Naive thymus-derived CD4-positive, alpha-beta T cell (primary cell): Measurements from ENCODE around the gene SLC7A10. TPM values are rescaled to one million over a fixed set of nuclear protein-coding genes. Genes with fewer than 3 reads are reported as not detected.
A peak's percentile ranks its signal among the peaks of the same experiment; 100 is the strongest.

Experiments
- ATAC-seq: fragments of 150-1000 bp; cut with Tn5 transposase; 2 replicates; pipeline ENCODE4 v1.10.0; 2021; ENCODE audit warnings: mild to moderate bottlenecking, moderate library complexity
- CTCF ChIA-PET: fragments of 350-600 bp; sonication (Branson Sonifier 250); formaldehyde crosslinking; loops from one replicate; lab custom pipeline; 2021; ENCODE audit warnings: antibody characterized with exemption; lab: Charles Lee
- POLR2A ChIA-PET: fragments of 350-600 bp; sonication (Branson Sonifier 250); formaldehyde crosslinking; loops from one replicate; lab custom pipeline; 2021; ENCODE audit warnings: antibody characterized with exemption, inconsistent platforms; lab: Charles Lee
- DNase-seq, 9 donors: peaks; one replicate each; pipeline versions ENCODE4 v3.0.0 to v3.0.0-alpha.2; 2020 to 2022; ENCODE audit warnings: mixed read lengths in 1 of 9
- H3K27ac ChIP-seq: one replicate; pipeline ENCODE4 v1.7.0; 2013; ENCODE audit warnings: mild to moderate bottlenecking, low read depth, low read length, moderate library complexity
- H3K27me3 ChIP-seq, 2 donors: one replicate each; pipeline ENCODE4 v1.7.0; 2013; ENCODE audit warnings: low read length in 2 of 2, mild to moderate bottlenecking in 2 of 2, moderate library complexity in 2 of 2; ENCODE audit not compliant: control insufficient read depth in 2 of 2, insufficient read depth in 2 of 2
- H3K36me3 ChIP-seq, 3 experiments: 1 replicate in 2 of 3; 2 replicates in 1 of 3; pipeline ENCODE4 v1.7.0; 2013; ENCODE audit warnings: low read length in 3 of 3, mild to moderate bottlenecking in 3 of 3, moderate library complexity in 1 of 3; ENCODE audit not compliant: insufficient read depth in 3 of 3, control insufficient read depth in 2 of 3
- H3K4me1 ChIP-seq, 2 donors: one replicate each; pipeline ENCODE4 v1.7.0; 2013; ENCODE audit warnings: low read length in 2 of 2, mild to moderate bottlenecking in 2 of 2, moderate library complexity in 1 of 2; ENCODE audit not compliant: control insufficient read depth in 2 of 2, insufficient read depth in 2 of 2
- H3K4me3 ChIP-seq: 2 replicates; pipeline ENCODE4 v1.7.0; 2013; ENCODE audit warnings: mild to moderate bottlenecking, low read length
- H3K9me3 ChIP-seq, 3 experiments: 1 replicate in 2 of 3; 2 replicates in 1 of 3; pipeline ENCODE4 v1.7.0; 2013; ENCODE audit warnings: low read length in 3 of 3; ENCODE audit not compliant: control insufficient read depth in 2 of 3
- H3K27ac Mint-ChIP-seq, 9 donors: one replicate each; pipeline ENCODE4 v1.8.0; 2020 to 2022; ENCODE audit warnings: mixed read lengths in 9 of 9, mild to moderate bottlenecking in 8 of 9, moderate library complexity in 5 of 9, inconsistent platforms in 2 of 9
- H3K27me3 Mint-ChIP-seq, 5 donors: one replicate each; pipeline ENCODE4 v1.8.0; 2021 to 2022; ENCODE audit warnings: mixed read lengths in 5 of 5, mild to moderate bottlenecking in 1 of 5
- H3K36me3 Mint-ChIP-seq, 5 donors: one replicate each; pipeline ENCODE4 v1.8.0; 2020 to 2022; ENCODE audit warnings: mixed read lengths in 5 of 5, mild to moderate bottlenecking in 3 of 5, inconsistent platforms in 1 of 5
- H3K4me1 Mint-ChIP-seq, 7 donors: one replicate each; pipeline ENCODE4 v1.8.0; 2020 to 2022; ENCODE audit warnings: mixed read lengths in 7 of 7, mild to moderate bottlenecking in 3 of 7, inconsistent platforms in 1 of 7
- H3K4me3 Mint-ChIP-seq, 10 donors: one replicate each; pipeline ENCODE4 v1.8.0; 2020 to 2022; ENCODE audit warnings: mild to moderate bottlenecking in 10 of 10, mixed read lengths in 10 of 10, moderate library complexity in 6 of 10, inconsistent platforms in 2 of 10
- H3K9me3 Mint-ChIP-seq, 11 donors: one replicate each; pipeline ENCODE4 v1.8.0; 2020 to 2022; ENCODE audit warnings: mixed read lengths in 11 of 11, mild to moderate bottlenecking in 4 of 11, inconsistent platforms in 1 of 11, moderate library complexity in 1 of 11
- intact Hi-C, 2 donors: fragments of 100-400 bp; cut with micrococcal nuclease; formaldehyde crosslinking; loops; one replicate each; pipeline ENCODE4 v1.15.1; 2023
- polyA plus RNA-seq, 2 donors: library from polyadenylated mRNA; unstranded; fragments of 300-500 nt; fragmentation: Illumina TruSeq; gene quantifications; one replicate each; pipeline ENCODE4 v1.2.3, GENCODE V29; 2021
- total RNA-seq, 6 experiments: library from RNA in 5 of 6; stranded (reverse) in 5 of 6; gene quantifications; 1 replicate in 5 of 6; 2 replicates in 1 of 6; pipeline ENCODE4 v1.2.3 and lab custom pipeline; 2021 to 2026

Gene SLC7A10
- total and polyA plus RNA-seq, 7 experiments from 2014 or later, result not detected

- H3K27me3 Mint-ChIP-seq, result peaks cover 0 to 7% (median 2%) of the 10 kb centered on the region in 5 donors
- POLR2A ChIA-PET, result interaction anchor here (0.5 kb wide), 1 partner anchor 69 kb away, joined by 3 read pairs; no protein-coding TSS in a partner anchor
These were observed 28.7 kb upstream of the SLC7A10 start for GRCh38 chr19:33254245-33254824.

GRCh38 chr19:33252971-33253370 lies 27.3 kb upstream of the SLC7A10 start:
- intact Hi-C loops, result no loop called here
- POLR2A ChIA-PET, result no interaction called here

More at GRCh38 chr19:33254245-33254824, 28.7 kb upstream of the SLC7A10 start:
- no peaks in the 10 kb centered on the region for H3K4me1 Mint-ChIP-seq
- no peaks in the 10 kb centered on the region for H3K36me3 ChIP-seq
- H3K4me3 Mint-ChIP-seq, result no peak overlapping the region
- H3K9me3 ChIP-seq, result no peaks in the 10 kb centered on the region
- CTCF ChIA-PET, result no interaction called here
- H3K27ac Mint-ChIP-seq, result no peak overlapping the region
- H3K4me1 ChIP-seq, result no peaks in the 10 kb centered on the region
- peaks cover 0 to 12% (median 6%) of the 10 kb centered on the region in 11 donors for H3K9me3 Mint-ChIP-seq
- no peak overlapping the region for H3K27ac ChIP-seq
- H3K36me3 Mint-ChIP-seq, result no peaks in the 10 kb centered on the region
- no peaks in the 10 kb centered on the region for H3K27me3 ChIP-seq
- ATAC-seq, result no peak
- intact Hi-C loops, result no loop called here
- DNase-seq, result no peak
- H3K4me3 ChIP-seq, result no peak overlapping the region

GRCh38 chr19:33252418-33252962 lies 26.8 kb upstream of the SLC7A10 start:
- Histone ChIP-seq H3K36me3 (no peaks in the 10 kb centered on the region), H3K9me3 (no peaks in the 10 kb centered on the region), H3K27me3 (no peaks in the 10 kb centered on the region), H3K4me1 (no peaks in the 10 kb centered on the region), H3K4me3 (no peak overlapping the region), H3K27ac (no peak overlapping the region)
- Mint-ChIP-seq H3K9me3 (no peaks in the 10 kb centered on the region), H3K27me3 (peaks cover 0 to 4% (median 0%) of the 10 kb centered on the region in 5 donors), H3K36me3 (no peaks in the 10 kb centered on the region), H3K4me1 (no peaks in the 10 kb centered on the region), H3K4me3 (no peak overlapping the region), H3K27ac (no peak overlapping the region)
- no peak for DNase-seq
- ChIA-PET POLR2A (no interaction called here), CTCF (interaction anchor here (0.7 kb wide), 1 partner anchor 124 kb away, joined by 3 read pairs; no protein-coding TSS in a partner anchor)
- intact Hi-C loops, result no loop called here
- no peak for ATAC-seq

More at GRCh38 chr19:33252971-33253370, 27.3 kb upstream of the SLC7A10 start:
- Histone ChIP-seq H3K27ac (no peak overlapping the region), H3K36me3 (no peaks in the 10 kb centered on the region), H3K4me1 (no peaks in the 10 kb centered on the region), H3K27me3 (no peaks in the 10 kb centered on the region), H3K9me3 (no peaks in the 10 kb centered on the region), H3K4me3 (no peak overlapping the region)
- no peaks in the 10 kb centered on the region for H3K36me3 Mint-ChIP-seq
- CTCF ChIA-PET, result no interaction called here
- ATAC-seq, result peak; percentile 14
- peaks cover 0 to 4% (median 0%) of the 10 kb centered on the region in 5 donors for H3K27me3 Mint-ChIP-seq
- H3K4me3 Mint-ChIP-seq, result no peak overlapping the region
- peaks cover 0 to 3% (median 2%) of the 10 kb centered on the region in 11 donors for H3K9me3 Mint-ChIP-seq
- no peak overlapping the region for H3K27ac Mint-ChIP-seq
- H3K4me1 Mint-ChIP-seq, result no peaks in the 10 kb centered on the region
- no peak for DNase-seq

- Histone ChIP-seq H3K36me3 (no peaks in the 10 kb centered on the region), H3K4me1 (no peaks in the 10 kb centered on the region), H3K27ac (no peak overlapping the region), H3K9me3 (no peaks in the 10 kb centered on the region), H3K27me3 (no peaks in the 10 kb centered on the region), H3K4me3 (no peak overlapping the region)
- ATAC-seq (no peak), DNase-seq (no peak)
- no peak overlapping the region for H3K27ac Mint-ChIP-seq
- H3K4me1 Mint-ChIP-seq, result peaks cover 0 to 2% (median 0%) of the 10 kb centered on the region in 7 donors
- ChIA-PET CTCF (no interaction called here), POLR2A (no interaction called here)
- H3K9me3 Mint-ChIP-seq, result peaks cover 0 to 3% (median 0%) of the 10 kb centered on the region in 11 donors
- no peaks in the 10 kb centered on the region for H3K36me3 Mint-ChIP-seq
- intact Hi-C loops, result no loop called here
- no peak overlapping the region for H3K4me3 Mint-ChIP-seq
- H3K27me3 Mint-ChIP-seq, result peaks cover 0 to 4% (median 0%) of the 10 kb centered on the region in 5 donors
These were observed 26.0 kb upstream of the SLC7A10 start for GRCh38 chr19:33251526-33252090.

- no peak overlapping the region for H3K4me3 ChIP-seq
- DNase-seq (no peak), ATAC-seq (no peak)
- intact Hi-C loops, result no loop called here
- ChIA-PET CTCF (no interaction called here), POLR2A (no interaction called here)
- no peaks in the 10 kb centered on the region for H3K27me3 ChIP-seq
- H3K4me1 Mint-ChIP-seq, result peaks cover 0 to 2% (median 0%) of the 10 kb centered on the region in 7 donors
- peaks cover 0 to 7% (median 0%) of the 10 kb centered on the region in 11 donors for H3K9me3 Mint-ChIP-seq
- H3K27ac ChIP-seq, result no peak overlapping the region
- H3K36me3 ChIP-seq, result no peaks in the 10 kb centered on the region
- H3K4me1 ChIP-seq, result no peaks in the 10 kb centered on the region
- peaks cover 0 to 4% (median 0%) of the 10 kb centered on the region in 5 donors for H3K27me3 Mint-ChIP-seq
- no peaks in the 10 kb centered on the region for H3K36me3 Mint-ChIP-seq
- H3K9me3 ChIP-seq, result peaks cover 0 to 2% (median 0%) of the 10 kb centered on the region in 3 experiments
- no peak overlapping the region for H3K27ac Mint-ChIP-seq
- H3K4me3 Mint-ChIP-seq, result no peak overlapping the region
These were observed 25.4 kb upstream of the SLC7A10 start for GRCh38 chr19:33251076-33251475.

GRCh38 chr19:33250500-33250899 lies 24.9 kb upstream of the SLC7A10 start:
- H3K4me1 Mint-ChIP-seq, result peaks cover 0 to 2% (median 0%) of the 10 kb centered on the region in 7 donors
- DNase-seq, result no peak
- H3K9me3 ChIP-seq, result peaks cover 0 to 7% (median 0%) of the 10 kb centered on the region in 3 experiments
- H3K9me3 Mint-ChIP-seq, result peaks cover 0 to 10% (median 0%) of the 10 kb centered on the region in 11 donors
- H3K4me1 ChIP-seq, result no peaks in the 10 kb centered on the region
- H3K27me3 Mint-ChIP-seq, result peaks cover 0 to 4% (median 0%) of the 10 kb centered on the region in 5 donors
- intact Hi-C loops, result no loop called here
- ChIA-PET POLR2A (no interaction called here), CTCF (no interaction called here)
- H3K27ac ChIP-seq, result no peak overlapping the region
- H3K4me3 ChIP-seq, result no peak overlapping the region
- no peak overlapping the region for H3K27ac Mint-ChIP-seq
- H3K36me3 ChIP-seq, result no peaks in the 10 kb centered on the region
- ATAC-seq, result no peak
- H3K27me3 ChIP-seq, result no peaks in the 10 kb centered on the region
- no peak overlapping the region for H3K4me3 Mint-ChIP-seq
- no peaks in the 10 kb centered on the region for H3K36me3 Mint-ChIP-seq
